Astrocyte (in vitro differentiated cells and primary cell): ENCODE measurements around the gene PTPRN2. TPM values are rescaled to one million over a fixed set of nuclear protein-coding genes. Genes with fewer than 3 reads are reported as not detected.

ENCODE experiments used
- DNase-seq: peaks from one replicate; pipeline ENCODE4 v3.0.0-alpha.2; 2010; ENCODE audit warnings: low read depth
- FAIRE-seq: peaks from 2 replicates; lab custom pipeline; 2011; peaks lifted over from hg19 to GRCh38; lab: Jason Lieb, UNC
- H2AFZ ChIP-seq: 2 replicates; pipeline ENCODE4 v1.6.0; 2012; ENCODE audit warnings: low read depth, low read length, inconsistent platforms
- H3K27ac ChIP-seq: 2 replicates; pipeline ENCODE4 v1.5.1; 2011; ENCODE audit warnings: low read depth, low read length, inconsistent platforms
- H3K27me3 ChIP-seq: 2 replicates; pipeline ENCODE4 v1.6.0; 2011; ENCODE audit warnings: low read length, inconsistent platforms; ENCODE audit not compliant: insufficient read depth
- H3K36me3 ChIP-seq: 2 replicates; pipeline ENCODE4 v1.5.1; 2011; ENCODE audit warnings: low read length, inconsistent platforms; ENCODE audit not compliant: insufficient read depth
- H3K4me1 ChIP-seq: 2 replicates; pipeline ENCODE4 v1.5.1; 2011; ENCODE audit warnings: low read length, inconsistent platforms; ENCODE audit not compliant: insufficient read depth
- H3K4me2 ChIP-seq: 2 replicates; pipeline ENCODE4 v1.6.0; 2012; ENCODE audit warnings: low read length, inconsistent platforms
- H3K4me3 ChIP-seq: 2 replicates; pipeline ENCODE4 v1.5.1; 2011; ENCODE audit warnings: low read depth, mild to moderate bottlenecking, low read length, inconsistent platforms; ENCODE audit not compliant: insufficient read depth
- H3K79me2 ChIP-seq: 2 replicates; pipeline ENCODE4 v1.6.0; 2012; ENCODE audit warnings: mild to moderate bottlenecking, low read length, inconsistent platforms; ENCODE audit not compliant: insufficient read depth
- H3K9ac ChIP-seq: 2 replicates; pipeline ENCODE4 v1.6.0; 2012; ENCODE audit warnings: mild to moderate bottlenecking, low read length, inconsistent platforms
- H3K9me3 ChIP-seq: 2 replicates; pipeline ENCODE4 v1.5.1; 2012; ENCODE audit warnings: low read depth, mild to moderate bottlenecking, low read length, inconsistent platforms; ENCODE audit not compliant: insufficient read depth
- H4K20me1 ChIP-seq: 2 replicates; pipeline ENCODE4 v1.6.0; 2012; ENCODE audit warnings: low read length, inconsistent platforms; ENCODE audit not compliant: insufficient read depth
- H3K27ac Mint-ChIP-seq: one replicate; pipeline ENCODE4 v1.8.0; 2021; ENCODE audit warnings: mild to moderate bottlenecking, mixed read lengths; ENCODE audit not compliant: unreplicated experiment
- H3K27me3 Mint-ChIP-seq: one replicate; pipeline ENCODE4 v1.8.0; 2021; ENCODE audit warnings: low read depth, mixed read lengths; ENCODE audit not compliant: unreplicated experiment
- H3K36me3 Mint-ChIP-seq: one replicate; pipeline ENCODE4 v1.8.0; 2021; ENCODE audit warnings: low read depth, mixed read lengths; ENCODE audit not compliant: unreplicated experiment
- H3K4me1 Mint-ChIP-seq: one replicate; pipeline ENCODE4 v1.8.0; 2021; ENCODE audit warnings: low read depth, mixed read lengths; ENCODE audit not compliant: unreplicated experiment
- H3K4me3 Mint-ChIP-seq: one replicate; pipeline ENCODE4 v1.8.0; 2021; ENCODE audit warnings: mild to moderate bottlenecking, moderate library complexity, mixed read lengths; ENCODE audit not compliant: unreplicated experiment
- H3K9me3 Mint-ChIP-seq: one replicate; pipeline ENCODE4 v1.8.0; 2021; ENCODE audit warnings: mild to moderate bottlenecking, mixed read lengths; ENCODE audit not compliant: unreplicated experiment
- CTCF ChIP-seq: IDR thresholded peaks from 2 replicates; pipeline ENCODE4 v1.5.1; 2011; ENCODE audit warnings: low read depth, mild to moderate bottlenecking, inconsistent platforms, low read length, moderate library complexity; ENCODE audit not compliant: insufficient read depth
- EZH2 ChIP-seq: IDR thresholded peaks from 2 replicates; pipeline ENCODE4 v1.6.1; 2012; ENCODE audit warnings: mild to moderate bottlenecking, low read length, inconsistent platforms; ENCODE audit not compliant: insufficient read depth
- total RNA-seq: library from RNA; stranded (reverse); gene quantifications from 2 replicates; pipeline ENCODE4 v1.2.1, GENCODE V29; 2021

Gene PTPRN2
- total RNA-seq, 1 donor from 2014 or later, result 0.09 TPM

GRCh38 chr7:157711353-157711888 is 876.2 kb downstream of the PTPRN2 start:
- Mint-ChIP-seq H3K36me3 (no peaks in the 10 kb centered on the region), H3K27ac (no peak overlapping the region), H3K4me1 (no peaks in the 10 kb centered on the region), H3K9me3 (peaks cover 20% of the 10 kb centered on the region), H3K4me3 (no peak overlapping the region), H3K27me3 (no peaks in the 10 kb centered on the region)
- Histone ChIP-seq H3K4me3 (no peak overlapping the region), H3K36me3 (no peaks in the 10 kb centered on the region), H3K27ac (no peak overlapping the region), H2AFZ (no peak overlapping the region), H4K20me1 (no peaks in the 10 kb centered on the region), H3K9ac (no peak overlapping the region), H3K9me3 (no peaks in the 10 kb centered on the region), H3K4me1 (no peaks in the 10 kb centered on the region), H3K27me3 (no peaks in the 10 kb centered on the region), H3K79me2 (no peaks in the 10 kb centered on the region), H3K4me2 (no peak overlapping the region)
- TF ChIP-seq CTCF (no peak), EZH2 (no peak)
- DNase-seq (no peak), FAIRE-seq (no peak)

GRCh38 chr7:157710396-157710795 is 877.2 kb downstream of the PTPRN2 start:
- TF ChIP-seq CTCF (no peak), EZH2 (no peak)
- Histone ChIP-seq H3K4me2 (no peak overlapping the region), H2AFZ (no peak overlapping the region), H3K27ac (no peak overlapping the region), H3K27me3 (peaks cover 2% of the 10 kb centered on the region), H3K9me3 (no peaks in the 10 kb centered on the region), H3K36me3 (no peaks in the 10 kb centered on the region), H3K9ac (no peak overlapping the region), H3K4me1 (no peaks in the 10 kb centered on the region), H4K20me1 (no peaks in the 10 kb centered on the region), H3K79me2 (no peaks in the 10 kb centered on the region), H3K4me3 (no peak overlapping the region)
- DNase-seq (no peak), FAIRE-seq (no peak)
- Mint-ChIP-seq H3K27ac (no peak overlapping the region), H3K4me1 (no peaks in the 10 kb centered on the region), H3K4me3 (no peak overlapping the region), H3K36me3 (no peaks in the 10 kb centered on the region), H3K27me3 (no peaks in the 10 kb centered on the region), H3K9me3 (peaks cover 16% of the 10 kb centered on the region)

GRCh38 chr7:157709531-157710251 is 877.9 kb downstream of the PTPRN2 start:
- FAIRE-seq, result no peak
- TF ChIP-seq CTCF (no peak), EZH2 (no peak)
- Histone ChIP-seq H3K79me2 (no peaks in the 10 kb centered on the region), H3K4me3 (no peak overlapping the region), H2AFZ (no peak overlapping the region), H3K27me3 (peaks cover 4% of the 10 kb centered on the region), H3K27ac (no peak overlapping the region), H3K9ac (no peak overlapping the region), H3K4me1 (no peaks in the 10 kb centered on the region), H3K4me2 (no peak overlapping the region), H4K20me1 (no peaks in the 10 kb centered on the region), H3K9me3 (no peaks in the 10 kb centered on the region), H3K36me3 (no peaks in the 10 kb centered on the region)
- no peak overlapping the region for H3K4me3 Mint-ChIP-seq
- no peaks in the 10 kb centered on the region for H3K36me3 Mint-ChIP-seq
- no peaks in the 10 kb centered on the region for H3K4me1 Mint-ChIP-seq
- H3K27me3 Mint-ChIP-seq, result no peaks in the 10 kb centered on the region
- no peak overlapping the region for H3K27ac Mint-ChIP-seq
- DNase-seq, result no peak
- peaks cover 15% of the 10 kb centered on the region for H3K9me3 Mint-ChIP-seq
